Lung (tissue), 12 donors: ENCODE results near the gene POR. TPM values are rescaled to one million over a fixed set of nuclear protein-coding genes. Genes with fewer than 3 reads are reported as not detected.

ENCODE experiments used
- ATAC-seq: fragments of 200-7000 bp; cut with Tn5 transposase; one replicate; pipeline ENCODE4 v1.9.1; 2020; ENCODE audit warnings: moderate number of reproducible peaks; ENCODE audit not compliant: insufficient read depth, low FRiP score
- DNase-seq, 3 donors: peaks; one replicate each; pipeline ENCODE4 v3.0.0-alpha.2; 2013 to 2017
- H3K27ac ChIP-seq, 2 donors: one replicate each; pipeline ENCODE4 v1.5.1; 2013; ENCODE audit warnings: mild to moderate bottlenecking in 2 of 2, moderate library complexity in 2 of 2, control low read depth in 1 of 2, inconsistent platforms in 1 of 2, low read depth in 1 of 2, low read length in 1 of 2
- H3K27me3 ChIP-seq, 3 donors: one replicate each; pipeline ENCODE4 v1.5.1; 2013; ENCODE audit warnings: low read length in 2 of 3; ENCODE audit not compliant: control insufficient read depth in 3 of 3, insufficient read depth in 3 of 3
- H3K36me3 ChIP-seq, 4 donors: one replicate each; pipeline ENCODE4 v1.5.1; 2013; ENCODE audit warnings: low read length in 4 of 4, mild to moderate bottlenecking in 1 of 4, moderate library complexity in 1 of 4; ENCODE audit not compliant: control insufficient read depth in 4 of 4, insufficient read depth in 4 of 4
- H3K4me1 ChIP-seq, 5 donors: one replicate each; pipeline ENCODE4 v1.5.1; 2013; ENCODE audit warnings: low read length in 5 of 5, mild to moderate bottlenecking in 2 of 5, moderate library complexity in 1 of 5; ENCODE audit not compliant: control insufficient read depth in 5 of 5, insufficient read depth in 5 of 5
- H3K4me3 ChIP-seq: one replicate; pipeline ENCODE4 v1.5.1; 2013; ENCODE audit warnings: mild to moderate bottlenecking, control low read depth, moderate library complexity
- H3K9ac ChIP-seq, 2 donors: one replicate each; pipeline ENCODE4 v1.5.1; 2013; ENCODE audit warnings: low read length in 2 of 2, control low read depth in 1 of 2; ENCODE audit not compliant: insufficient read depth in 1 of 2
- H3K9me3 ChIP-seq, 4 donors: one replicate each; pipeline ENCODE4 v1.5.1; 2013; ENCODE audit warnings: low read length in 3 of 4, mild to moderate bottlenecking in 1 of 4, moderate library complexity in 1 of 4; ENCODE audit not compliant: control insufficient read depth in 4 of 4, insufficient read depth in 3 of 4
- WGBS, 2 donors: extraction: QIAGEN DNeasy Blood & Tissue Kit; methylation state at CpG; one replicate each; pipeline ENCODE4 v1.1.7; 2013; 5-methylcytosine and 5-hydroxymethylcytosine counted together
- polyA plus RNA-seq, 2 donors: library from polyadenylated mRNA; stranded (reverse); fragments of 200-250 nt; gene quantifications; one replicate each; pipeline ENCODE4 v1.2.1, GENCODE V29; 2013
- total RNA-seq, 2 donors: library from RNA; depleted of rRNA in 1 of 2; stranded (reverse); fragments of >200 nt in 1 of 2; gene quantifications; one replicate each; pipeline ENCODE4 v1.2.1, GENCODE V29; 2014 to 2021
- TF ChIP-seq, protein P1 (sequence below): IDR thresholded peaks from 2 replicates; pipeline ENCODE4 v1.5.1; 2012; ENCODE audit warnings: mild to moderate bottlenecking; ENCODE audit errors: control extremely low read depth, extremely low read depth
- donor health status: control.
- donor health status: control.
- donor health status: Bipolar disorder and iron deficiency.
- donor health status: healthy.
- donor health status: DM: yes; HTN: yes; CAD: no.

The POR gene
- total and polyA plus RNA-seq, 4 donors: 111 to 305 (median 264) TPM

- DNase-seq: no peak
- Histone ChIP-seq H3K9me3 (no peaks in the 10 kb centered on the region), H3K27me3 (no peaks in the 10 kb centered on the region), H3K27ac (no peak overlapping the region), H3K9ac (no peak overlapping the region), H3K4me1 (peaks cover 0 to 13% (median 6%) of the 10 kb centered on the region in 5 donors), H3K4me3 (no peak overlapping the region), H3K36me3 (peaks cover 9 to 26% (median 19%) of the 10 kb centered on the region in 4 donors)
- 83 to 91% methylated on average over 9 of the region's 9 CpGs for WGBS, 2 donors
- TF ChIP-seq, protein P1, sequence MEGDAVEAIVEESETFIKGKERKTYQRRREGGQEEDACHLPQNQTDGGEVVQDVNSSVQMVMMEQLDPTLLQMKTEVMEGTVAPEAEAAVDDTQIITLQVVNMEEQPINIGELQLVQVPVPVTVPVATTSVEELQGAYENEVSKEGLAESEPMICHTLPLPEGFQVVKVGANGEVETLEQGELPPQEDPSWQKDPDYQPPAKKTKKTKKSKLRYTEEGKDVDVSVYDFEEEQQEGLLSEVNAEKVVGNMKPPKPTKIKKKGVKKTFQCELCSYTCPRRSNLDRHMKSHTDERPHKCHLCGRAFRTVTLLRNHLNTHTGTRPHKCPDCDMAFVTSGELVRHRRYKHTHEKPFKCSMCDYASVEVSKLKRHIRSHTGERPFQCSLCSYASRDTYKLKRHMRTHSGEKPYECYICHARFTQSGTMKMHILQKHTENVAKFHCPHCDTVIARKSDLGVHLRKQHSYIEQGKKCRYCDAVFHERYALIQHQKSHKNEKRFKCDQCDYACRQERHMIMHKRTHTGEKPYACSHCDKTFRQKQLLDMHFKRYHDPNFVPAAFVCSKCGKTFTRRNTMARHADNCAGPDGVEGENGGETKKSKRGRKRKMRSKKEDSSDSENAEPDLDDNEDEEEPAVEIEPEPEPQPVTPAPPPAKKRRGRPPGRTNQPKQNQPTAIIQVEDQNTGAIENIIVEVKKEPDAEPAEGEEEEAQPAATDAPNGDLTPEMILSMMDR: no peak
- no peak for ATAC-seq
Observed at GRCh38 chr7:75958802-75959543, 44.0 kb downstream of the POR start.

- DNase-seq: no peak
- H3K4me1 ChIP-seq: peaks cover 0 to 13% (median 6%) of the 10 kb centered on the region in 5 donors
- peaks cover 9 to 22% (median 13%) of the 10 kb centered on the region in 4 donors for H3K36me3 ChIP-seq
- H3K27ac ChIP-seq: no peak overlapping the region
- H3K27me3 ChIP-seq: no peaks in the 10 kb centered on the region
- TF ChIP-seq, protein P1: no peak
- no peak overlapping the region for H3K4me3 ChIP-seq
- 97 to 98% methylated on average over 6 of the region's 6 CpGs for WGBS, 2 donors
- H3K9ac ChIP-seq: no peak overlapping the region
- no peaks in the 10 kb centered on the region for H3K9me3 ChIP-seq
- no peak for ATAC-seq
Observed at GRCh38 chr7:75960372-75960771, 45.4 kb downstream of the POR start.

GRCh38 chr7:75961218-75961617 lies 46.3 kb downstream of the POR start:
- Histone ChIP-seq H3K9ac (no peak overlapping the region), H3K4me1 (peaks cover 0 to 13% (median 4%) of the 10 kb centered on the region in 5 donors), H3K9me3 (no peaks in the 10 kb centered on the region), H3K27ac (no peak overlapping the region), H3K4me3 (no peak overlapping the region), H3K27me3 (no peaks in the 10 kb centered on the region), H3K36me3 (peaks cover 5 to 19% (median 13%) of the 10 kb centered on the region in 4 donors)
- DNase-seq: no peak
- TF ChIP-seq, protein P1: no peak
- WGBS, 2 donors: 94 to 97% methylated on average over 7 of the region's 7 CpGs
- ATAC-seq: no peak
